HG03066 (cell line): ENCODE data around the gene PRDM7.
A peak's percentile ranks its signal among the peaks of the same experiment; 100 is the strongest.
"Not testable (repeated sequence)": the region's sequence is repeated elsewhere in the genome, so short reads cannot be mapped to it uniquely, and the experiment has no call there.

Experiments
- ATAC-seq: cut with Tn5 transposase; IDR thresholded peaks from one replicate; pipeline ENCODE4 v1.9.1; 2021; ENCODE audit warnings: low read depth; ENCODE audit not compliant: unreplicated experiment

Gene PRDM7

DNA sequence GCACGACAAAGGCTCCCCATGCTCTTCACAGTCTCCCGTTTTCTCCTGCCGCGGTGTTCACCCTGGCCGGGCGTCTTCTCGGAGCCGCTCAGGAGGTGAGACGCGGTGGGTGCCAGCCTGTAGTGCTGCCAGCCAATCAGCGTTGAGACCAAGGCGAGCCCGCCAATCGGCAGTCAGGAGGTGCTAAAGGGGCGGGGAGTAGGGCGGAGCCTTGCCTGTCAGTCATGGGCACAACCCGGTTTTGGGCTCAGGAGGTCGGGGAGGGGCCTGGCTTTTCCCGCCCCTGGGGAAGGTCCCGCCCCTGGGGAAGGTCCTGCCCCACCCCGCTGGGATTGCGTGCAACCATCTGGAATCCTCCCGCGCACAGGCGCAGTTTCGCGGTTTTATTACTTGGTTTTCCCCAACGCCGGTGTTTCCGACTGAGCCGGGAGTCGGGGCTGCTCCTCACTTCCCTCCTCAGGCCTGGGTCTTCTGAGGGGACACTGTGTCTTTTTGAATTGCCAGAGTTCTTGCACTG, at the start of gene PRDM7:
PRDM7 (minus strand) TSS at position 92 of the 517 bp plus-strand sequence. CDS start 1,421 bp downstream, outside the sequence.
- ATAC-seq, result peak; percentile 87

DNA sequence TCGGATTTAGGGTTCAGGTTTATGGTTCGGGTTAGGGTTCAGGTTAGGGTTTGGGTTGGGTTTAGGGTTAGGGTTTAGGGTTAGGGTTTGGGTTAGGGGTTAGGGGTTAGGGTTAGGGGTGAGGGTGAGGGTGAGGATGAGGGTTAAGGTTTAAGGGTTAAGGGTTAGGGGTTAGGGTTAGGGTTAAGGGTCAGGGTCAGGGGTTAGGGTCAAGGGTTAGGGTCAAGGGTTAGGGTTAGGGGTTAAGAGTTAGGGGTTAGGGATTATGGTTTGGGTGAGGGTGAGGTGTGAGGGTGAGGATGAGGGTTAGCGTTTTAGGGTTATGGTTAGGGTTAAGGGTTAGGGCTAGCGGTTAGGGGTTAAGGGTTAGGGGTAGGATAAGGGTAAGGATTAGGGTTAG, 44.7 kb upstream of the PRDM7 start:
- not testable (repeated sequence) for ATAC-seq

DNA sequence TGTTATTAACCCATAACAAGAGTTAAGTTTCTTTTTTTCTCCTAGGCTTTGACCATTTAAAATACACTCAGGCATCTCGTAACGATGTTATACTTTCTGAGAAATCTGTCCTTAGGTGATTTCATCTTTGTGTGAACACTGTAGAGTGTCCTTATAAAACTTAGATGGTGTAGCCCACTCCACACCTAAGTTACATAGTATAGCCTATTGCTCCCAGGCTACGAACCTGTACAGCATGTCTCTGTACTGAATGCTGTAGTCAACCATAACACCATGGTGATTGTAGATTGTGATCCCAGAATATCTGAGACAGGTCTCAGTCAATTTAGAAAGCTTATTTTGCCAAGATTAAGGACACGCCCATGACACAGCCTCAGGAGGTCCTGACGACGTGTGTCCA, 30.5 kb upstream of the PRDM7 start:
- not testable (repeated sequence) for ATAC-seq

DNA sequence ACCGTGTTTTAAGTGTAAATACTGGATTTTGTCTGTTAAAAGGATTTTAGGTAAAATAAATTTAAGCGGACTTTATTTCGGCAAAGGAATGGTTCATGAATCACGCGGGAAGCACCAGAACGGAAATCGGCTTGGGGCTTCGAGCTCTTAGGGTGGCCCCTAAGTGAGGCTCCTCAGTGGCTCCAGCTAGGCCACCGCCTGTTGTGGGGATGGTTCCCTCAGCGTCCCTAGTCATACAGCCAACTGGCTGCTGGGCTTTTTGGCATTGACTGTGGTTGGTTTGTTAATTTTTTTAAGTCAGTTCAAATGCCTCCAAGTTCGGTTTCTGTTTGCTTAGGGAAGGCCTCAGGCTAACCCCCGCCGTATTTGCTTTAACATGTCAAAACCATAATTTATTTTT, 29.9 kb upstream of the PRDM7 start:
- not testable (repeated sequence) for ATAC-seq

DNA sequence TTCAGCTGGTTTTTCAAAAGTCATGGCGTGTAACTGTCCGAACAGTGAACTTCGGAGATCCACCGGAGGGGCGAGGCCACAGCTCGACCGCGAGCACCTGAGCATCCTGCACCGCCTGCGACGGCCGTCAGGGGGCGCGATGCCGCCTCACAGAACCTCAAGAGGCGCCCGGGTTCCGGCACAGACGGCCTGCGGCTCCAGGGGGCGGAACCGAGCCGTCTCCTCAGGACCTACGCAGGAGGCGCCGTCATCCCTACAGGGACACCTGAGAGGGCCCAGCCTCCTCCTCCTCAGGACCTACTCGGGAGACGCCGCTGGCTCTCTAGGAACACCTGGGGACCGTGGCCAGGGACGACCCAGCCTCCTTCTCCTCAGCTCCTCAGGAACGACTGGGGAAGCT, 29.1 kb upstream of the PRDM7 start:
- ATAC-seq, result peak; percentile 50

DNA sequence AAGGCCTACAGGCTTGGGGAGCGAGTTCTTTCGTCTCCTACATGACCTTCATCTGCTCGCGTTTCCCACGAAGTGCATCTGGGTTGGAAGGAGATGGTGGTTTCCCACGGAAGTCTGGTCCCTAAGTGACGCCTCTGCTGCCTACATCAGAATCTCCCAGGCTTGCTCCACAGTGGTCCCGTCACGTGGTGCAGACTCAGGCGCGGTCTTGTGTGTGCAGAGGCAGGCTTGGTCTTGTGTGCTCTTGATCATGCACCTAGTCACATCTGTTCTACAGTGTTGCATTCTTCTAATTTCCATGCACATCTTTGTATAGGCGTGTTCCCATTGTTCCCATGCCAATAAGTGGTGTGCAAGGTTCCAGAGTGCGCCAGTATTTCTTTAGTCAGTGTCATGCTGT, 27.6 kb upstream of the PRDM7 start:
- ATAC-seq, result not testable (repeated sequence)

DNA sequence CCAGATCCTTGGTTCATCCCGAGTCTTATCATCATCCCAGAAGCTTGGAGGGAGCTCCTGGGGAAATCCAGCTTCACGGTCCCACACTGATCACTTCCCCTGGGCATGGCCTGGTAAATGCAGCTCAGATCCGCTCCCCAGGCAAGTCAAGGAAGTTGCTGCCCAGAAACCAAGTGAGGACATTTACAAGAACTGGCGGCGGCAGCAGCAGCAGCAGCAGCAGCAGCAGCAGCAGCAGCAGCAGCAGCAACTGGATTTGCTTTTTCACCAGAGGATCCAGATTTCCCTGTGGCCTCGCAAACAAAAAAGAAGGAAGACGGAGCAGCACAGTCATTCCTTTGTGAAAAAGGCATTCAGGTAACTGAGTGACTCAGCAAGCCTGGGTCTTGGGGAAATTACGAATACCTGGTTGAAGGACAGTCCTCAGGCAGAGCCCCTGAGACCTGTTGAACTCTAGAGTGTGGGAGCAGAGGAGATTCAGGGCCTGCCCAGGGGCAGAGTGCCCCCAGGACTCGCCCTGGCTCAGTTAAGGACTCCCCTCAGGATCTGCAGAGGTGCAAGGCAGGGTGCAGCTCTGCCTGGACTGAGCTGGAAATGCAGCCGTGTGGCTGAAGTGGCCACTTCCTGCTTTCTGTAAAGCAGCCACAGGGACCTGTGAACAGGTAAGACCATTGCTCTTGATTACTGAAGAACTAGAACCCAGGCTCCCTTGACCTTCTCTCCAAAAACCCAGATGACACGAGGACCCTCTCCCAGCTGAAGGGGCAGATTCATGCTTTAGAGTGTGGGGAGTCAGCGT, 25.2 kb upstream of the PRDM7 start:
- ATAC-seq, result not testable (repeated sequence)

DNA sequence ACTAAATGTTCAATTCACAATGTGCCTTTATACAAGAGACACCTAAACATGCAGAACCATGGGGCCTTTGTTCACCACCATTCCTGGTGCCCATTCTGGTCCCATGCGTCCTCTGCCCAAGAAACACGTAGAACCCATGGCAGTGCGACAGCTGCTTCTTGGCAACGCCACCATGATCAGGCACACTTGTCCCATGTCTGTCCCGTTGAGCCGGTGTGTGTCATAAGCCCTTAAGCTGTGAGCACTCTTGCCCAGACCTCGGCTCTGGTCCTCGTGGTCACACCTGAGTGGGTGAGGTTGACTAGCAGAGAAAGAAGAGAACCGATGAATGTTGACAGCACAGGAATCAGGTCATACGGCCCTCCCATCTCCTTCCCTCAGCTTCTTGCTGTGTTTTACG, 24.2 kb upstream of the PRDM7 start:
- not testable (repeated sequence) for ATAC-seq

DNA sequence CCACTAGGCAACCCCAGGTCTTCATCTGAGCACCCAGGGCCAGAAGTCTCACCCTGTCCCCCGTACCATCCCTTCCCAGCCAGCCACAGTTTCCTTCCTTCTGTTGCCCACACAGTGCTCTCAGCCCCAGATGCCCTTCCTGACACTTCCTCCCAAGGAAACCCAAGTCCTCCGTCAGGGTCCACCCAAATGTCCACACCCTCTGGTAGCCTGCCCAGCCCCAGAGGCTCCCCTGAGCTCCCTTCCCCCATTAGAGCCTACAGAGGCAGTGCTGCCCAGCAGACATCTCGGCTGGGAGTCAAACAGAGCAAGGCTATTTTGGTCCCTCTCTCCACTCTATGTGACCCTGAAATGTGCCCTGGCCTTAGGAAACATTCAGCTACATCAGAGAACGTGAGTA, 23.7 kb upstream of the PRDM7 start:
- ATAC-seq, result not testable (repeated sequence)

DNA sequence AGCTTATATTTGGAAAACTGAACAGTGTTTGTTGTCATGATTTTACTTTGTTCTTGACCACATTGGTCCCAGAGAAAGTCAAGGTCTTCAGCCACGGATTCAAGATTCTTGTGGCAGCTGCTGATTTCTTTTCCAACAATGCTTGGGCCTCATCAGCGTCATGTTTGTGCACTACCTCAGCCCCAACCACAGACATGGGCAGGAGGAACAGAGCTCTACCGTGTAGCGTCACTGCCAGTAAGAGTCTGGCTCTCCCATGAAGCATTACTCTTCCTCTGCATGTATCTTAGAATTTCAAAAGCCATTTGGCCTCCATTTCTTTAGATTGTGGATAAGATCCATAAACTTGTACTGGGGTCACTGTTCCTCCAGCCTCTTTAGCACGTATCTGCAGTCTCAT, 23.1 kb upstream of the PRDM7 start:
- not testable (repeated sequence) for ATAC-seq

DNA sequence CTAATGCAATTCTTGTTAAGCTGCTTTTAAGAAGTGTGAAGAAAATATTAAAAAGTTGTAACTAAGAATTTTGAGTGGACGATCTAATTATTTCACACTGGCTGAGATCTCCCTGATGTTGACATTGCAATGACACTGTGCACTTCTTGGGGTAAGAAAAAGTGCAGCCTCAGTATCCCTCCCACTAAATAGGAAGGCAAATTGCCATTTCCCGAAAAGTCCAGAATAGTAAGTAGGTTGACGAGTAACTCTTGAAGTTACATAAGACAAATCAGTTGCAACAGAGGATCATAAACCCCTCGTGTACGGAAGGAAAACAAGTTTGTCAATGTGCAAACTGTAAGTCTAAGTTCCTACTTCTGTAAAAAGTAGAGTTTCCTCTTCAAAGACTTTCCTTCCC, 21.8 kb upstream of the PRDM7 start:
- ATAC-seq, result not testable (repeated sequence)

DNA sequence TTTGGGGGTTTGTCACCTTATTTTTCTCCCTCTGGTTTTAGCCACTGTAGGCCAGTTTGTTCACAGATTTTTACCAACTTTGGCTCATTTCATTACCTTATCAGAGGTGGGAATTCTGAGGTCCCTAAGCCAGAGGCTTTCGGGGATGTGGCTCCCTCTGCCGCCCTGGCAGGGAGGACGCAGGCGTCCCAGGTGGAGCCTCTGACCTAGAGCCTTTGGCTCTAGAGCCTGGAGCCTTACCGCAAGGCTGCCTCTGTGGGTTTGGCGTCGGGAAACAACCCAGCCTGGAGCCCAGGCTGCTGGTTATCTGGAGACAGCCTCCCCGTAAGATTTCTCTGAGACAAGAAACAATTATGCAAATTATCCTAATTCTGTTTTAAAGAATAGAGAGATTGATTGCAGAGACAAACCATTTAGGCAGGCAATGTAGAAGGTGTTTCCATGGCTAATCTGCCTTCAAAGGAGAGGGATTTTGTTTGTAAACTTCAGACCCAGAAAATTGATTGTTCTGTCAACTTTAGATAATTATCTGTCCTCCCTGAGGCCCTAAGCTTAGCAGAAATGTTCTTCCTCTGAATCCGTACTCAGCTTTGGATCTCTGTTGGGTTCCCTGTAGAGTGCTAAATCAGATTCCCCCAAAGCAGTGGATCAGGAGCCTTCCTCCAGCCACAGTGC, 20.0 kb upstream of the PRDM7 start:
- not testable (repeated sequence) for ATAC-seq

- not testable (repeated sequence) for ATAC-seq
Observed at GRCh38 chr16:90094791-90095190, 17.7 kb upstream of the PRDM7 start.

- not testable (repeated sequence) for ATAC-seq
Observed at GRCh38 chr16:90094296-90094695, 17.2 kb upstream of the PRDM7 start.

GRCh38 chr16:90093799-90094198, 16.7 kb upstream of the PRDM7 start:
- ATAC-seq, result not testable (repeated sequence)

GRCh38 chr16:90092781-90093180, 15.7 kb upstream of the PRDM7 start:
- not testable (repeated sequence) for ATAC-seq

GRCh38 chr16:90084215-90084950, 7.3 kb upstream of the PRDM7 start:
- no peak for ATAC-seq

GRCh38 chr16:90083139-90083538, 6.0 kb upstream of the PRDM7 start:
- ATAC-seq, result no peak

GRCh38 chr16:90081606-90081970, 4.5 kb upstream of the PRDM7 start:
- no peak for ATAC-seq

DNA sequence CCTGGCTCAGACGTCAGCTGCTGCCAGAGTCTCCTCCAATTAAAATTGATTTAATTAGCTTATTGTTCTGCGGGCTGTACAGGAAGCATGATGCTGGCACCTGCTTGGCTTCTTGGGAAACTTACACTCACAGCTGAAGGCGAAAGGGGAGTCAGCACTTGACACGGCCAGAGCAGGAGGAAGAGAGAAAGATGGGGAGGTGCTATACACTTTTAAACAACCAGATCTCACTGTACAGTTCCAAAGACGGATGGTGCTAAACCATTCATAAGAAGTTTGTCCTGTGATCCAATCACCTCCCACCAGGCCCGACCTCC, 1.4 kb upstream of the PRDM7 start:
- no peak for ATAC-seq
